OCI-LY3 (cell line): Measurements from ENCODE around the gene ACTR10.

Experiments
- H2AFZ ChIP-seq: fragments of 200-600, 300-600 bp; shearing (Covaris generic); 2 replicates; pipeline ENCODE4 v1.6.0; 2014; ENCODE audit warnings: antibody characterized with exemption, low read depth, low read length
- H3K27ac ChIP-seq: fragments of 200-600, 300-600 bp; sonication (generic); 2 replicates; pipeline ENCODE4 v1.5.1; 2014; ENCODE audit warnings: mild to moderate bottlenecking, low read length, moderate library complexity, mixed read lengths
- H3K27me3 ChIP-seq: fragments of 200-600, 300-600 bp; sonication (generic); 2 replicates; pipeline ENCODE4 v1.6.1; 2014; ENCODE audit warnings: low read depth, low read length, mixed read lengths
- H3K36me3 ChIP-seq: fragments of 200-600, 300-600 bp; sonication (generic); replicated peaks from 2 replicates; pipeline ENCODE3; 2014; ENCODE audit warnings: low read depth, low read length, mixed read lengths
- H3K4me1 ChIP-seq: fragments of 300-600, 200-600 bp; sonication (generic); 2 replicates; pipeline ENCODE4 v1.6.1; 2014; ENCODE audit warnings: low read length, mixed read lengths
- H3K4me2 ChIP-seq: fragments of 200-600, 300-600 bp; sonication (generic); 2 replicates; pipeline ENCODE4 v1.6.1; 2014; ENCODE audit warnings: low read length, mixed read lengths
- H3K4me3 ChIP-seq: fragments of 300-600, 200-600 bp; sonication (generic); 2 replicates; pipeline ENCODE4 v1.5.1; 2014; ENCODE audit warnings: antibody characterized with exemption, mild to moderate bottlenecking, low read length, moderate library complexity
- H3K79me2 ChIP-seq: fragments of 300-600, 200-600 bp; shearing (Covaris generic); 2 replicates; pipeline ENCODE4 v1.6.1; 2014; ENCODE audit warnings: mild to moderate bottlenecking, low read length, mixed read lengths
- H3K9ac ChIP-seq: fragments of 300-600, 200-600 bp; shearing (Covaris generic); 2 replicates; pipeline ENCODE4 v1.6.0; 2014; ENCODE audit warnings: mild to moderate bottlenecking, low read length, moderate library complexity
- H3K9me3 ChIP-seq: fragments of 200-600, 300-600 bp; shearing (Covaris generic); 2 replicates; pipeline ENCODE4 v1.6.1; 2014; ENCODE audit warnings: low read length, mixed read lengths; ENCODE audit not compliant: insufficient read depth
- H4K20me1 ChIP-seq: fragments of 200-600, 300-600 bp; sonication (generic); 2 replicates; pipeline ENCODE4 v1.6.1; 2016; ENCODE audit warnings: low read length, mixed read lengths; ENCODE audit not compliant: insufficient read depth
- EZH2phosphoT487 ChIP-seq: fragments of 200-600 bp; shearing (Covaris generic); IDR thresholded peaks from 2 replicates; pipeline ENCODE4 v1.6.1; 2018; ENCODE audit warnings: antibody characterized with exemption, mixed run types, low read depth
- TF ChIP-seq, protein P1 (sequence below): fragments of 200-600, 300-600 bp; sonication (generic); IDR thresholded peaks from 2 replicates; pipeline ENCODE4 v1.5.1; 2014; ENCODE audit warnings: antibody characterized with exemption, low read length, low read depth

Gene ACTR10

DNA sequence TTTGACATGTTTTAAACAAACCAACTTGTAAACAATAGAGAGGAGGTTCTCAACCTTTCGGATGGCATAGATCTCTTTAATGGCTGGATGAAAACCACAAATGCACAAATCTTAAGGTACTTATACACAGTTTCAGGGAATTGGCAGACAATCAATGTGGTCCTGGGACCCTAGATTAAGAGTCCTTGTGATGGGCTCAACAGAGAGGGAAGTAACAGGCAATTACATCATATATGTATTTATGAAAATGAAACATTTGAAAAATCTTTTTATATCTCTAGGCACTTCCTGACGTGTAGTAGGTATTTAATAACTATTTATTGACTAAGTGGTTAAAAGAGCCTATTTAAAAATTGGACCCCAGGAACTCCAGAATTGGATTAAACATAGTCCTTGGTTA, 897 bp downstream of the ACTR10 start:
- Histone ChIP-seq H3K27ac (peak overlapping the region; percentile 61; the same call in 1 of the 2 replicates), H3K36me3 (no peaks in the 10 kb centered on the region), H3K27me3 (no peaks in the 10 kb centered on the region), H3K9ac (peak overlapping the region; percentile 87), H3K9me3 (no peaks in the 10 kb centered on the region), H3K4me1 (peaks cover 4% of the 10 kb centered on the region), H3K79me2 (peaks cover 24% of the 10 kb centered on the region), H4K20me1 (no peaks in the 10 kb centered on the region), H3K4me3 (peak overlapping the region; percentile 97), H2AFZ (0 out of 2 replicates have a peak overlapping the region, but pooled peaks have one; percentile 72), H3K4me2 (peak overlapping the region; percentile 79)
- TF ChIP-seq, protein P1, sequence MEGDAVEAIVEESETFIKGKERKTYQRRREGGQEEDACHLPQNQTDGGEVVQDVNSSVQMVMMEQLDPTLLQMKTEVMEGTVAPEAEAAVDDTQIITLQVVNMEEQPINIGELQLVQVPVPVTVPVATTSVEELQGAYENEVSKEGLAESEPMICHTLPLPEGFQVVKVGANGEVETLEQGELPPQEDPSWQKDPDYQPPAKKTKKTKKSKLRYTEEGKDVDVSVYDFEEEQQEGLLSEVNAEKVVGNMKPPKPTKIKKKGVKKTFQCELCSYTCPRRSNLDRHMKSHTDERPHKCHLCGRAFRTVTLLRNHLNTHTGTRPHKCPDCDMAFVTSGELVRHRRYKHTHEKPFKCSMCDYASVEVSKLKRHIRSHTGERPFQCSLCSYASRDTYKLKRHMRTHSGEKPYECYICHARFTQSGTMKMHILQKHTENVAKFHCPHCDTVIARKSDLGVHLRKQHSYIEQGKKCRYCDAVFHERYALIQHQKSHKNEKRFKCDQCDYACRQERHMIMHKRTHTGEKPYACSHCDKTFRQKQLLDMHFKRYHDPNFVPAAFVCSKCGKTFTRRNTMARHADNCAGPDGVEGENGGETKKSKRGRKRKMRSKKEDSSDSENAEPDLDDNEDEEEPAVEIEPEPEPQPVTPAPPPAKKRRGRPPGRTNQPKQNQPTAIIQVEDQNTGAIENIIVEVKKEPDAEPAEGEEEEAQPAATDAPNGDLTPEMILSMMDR = no peak
- no peak for TF ChIP-seq EZH2phosphoT487

DNA sequence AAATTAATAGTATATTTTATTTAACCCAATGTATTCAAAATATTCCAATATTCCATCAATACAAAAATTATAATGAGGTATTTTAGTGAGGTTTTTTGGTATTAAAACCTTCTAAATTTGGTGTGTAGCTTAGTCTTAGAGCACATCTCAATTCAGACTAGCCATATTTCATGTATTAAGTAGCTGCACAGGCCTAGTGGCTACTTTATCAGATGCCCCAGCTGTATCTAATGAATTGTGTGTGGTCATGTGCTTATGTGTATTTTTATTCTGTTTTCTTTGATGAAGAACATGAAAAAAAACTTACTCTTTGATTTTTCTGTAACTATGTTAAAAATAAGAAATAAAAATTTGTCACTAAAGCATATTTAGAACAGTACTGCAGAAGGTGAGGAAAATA, 13.2 kb downstream of the ACTR10 start:
- no peak for TF ChIP-seq EZH2phosphoT487
- TF ChIP-seq, protein P1 = no peak
- H3K9me3 ChIP-seq = no peaks in the 10 kb centered on the region
- H3K27ac ChIP-seq = no peak overlapping the region
- H3K9ac ChIP-seq = no peak overlapping the region
- no peaks in the 10 kb centered on the region for H3K27me3 ChIP-seq
- no peaks in the 10 kb centered on the region for H3K4me1 ChIP-seq
- H3K36me3 ChIP-seq = peaks cover 5% of the 10 kb centered on the region
- H3K4me2 ChIP-seq = no peak overlapping the region
- no peaks in the 10 kb centered on the region for H4K20me1 ChIP-seq
- no peak overlapping the region for H3K4me3 ChIP-seq
- no peaks in the 10 kb centered on the region for H3K79me2 ChIP-seq
- H2AFZ ChIP-seq = no peak overlapping the region

DNA sequence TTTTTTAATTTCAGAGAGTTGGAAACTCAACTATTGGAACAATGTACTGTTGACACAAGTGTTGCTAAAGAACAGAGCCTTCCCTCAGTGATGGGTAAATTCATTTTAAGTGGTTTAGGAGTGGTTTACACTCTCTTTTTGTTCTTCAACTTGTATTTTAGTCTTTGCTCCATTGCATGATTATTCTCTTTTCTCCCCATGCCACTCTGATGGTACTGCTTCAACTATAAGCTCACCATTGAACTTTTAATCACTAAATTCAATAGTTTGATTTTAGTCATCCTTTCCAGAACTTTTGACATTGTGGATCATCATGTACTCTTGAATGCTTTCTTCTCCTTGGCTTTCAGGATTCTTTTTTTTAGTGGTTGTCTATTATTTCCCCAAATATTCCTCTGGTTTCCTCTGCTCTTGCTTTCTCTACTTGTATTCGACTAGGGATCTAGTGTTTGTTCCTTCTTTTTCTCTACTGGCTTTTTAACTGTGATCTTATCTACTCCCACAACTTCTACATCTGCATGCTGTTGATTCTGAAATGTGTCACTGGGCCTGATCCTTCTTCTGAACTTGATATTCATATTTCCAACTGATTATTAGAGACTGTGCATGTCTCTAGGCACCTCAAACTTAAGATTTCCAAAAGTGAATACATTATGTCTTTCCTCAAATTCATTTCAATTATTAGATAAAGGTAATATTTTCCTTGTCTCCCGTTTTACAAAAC, 15.4 kb downstream of the ACTR10 start:
- Histone ChIP-seq H2AFZ (no peak overlapping the region), H3K36me3 (peaks cover 5% of the 10 kb centered on the region), H3K4me2 (no peak overlapping the region), H3K9ac (no peak overlapping the region), H3K9me3 (no peaks in the 10 kb centered on the region), H4K20me1 (no peaks in the 10 kb centered on the region), H3K27me3 (no peaks in the 10 kb centered on the region), H3K27ac (no peak overlapping the region), H3K4me1 (no peaks in the 10 kb centered on the region), H3K79me2 (no peaks in the 10 kb centered on the region), H3K4me3 (no peak overlapping the region)
- TF ChIP-seq EZH2phosphoT487 = no peak
- TF ChIP-seq, protein P1 = no peak

DNA sequence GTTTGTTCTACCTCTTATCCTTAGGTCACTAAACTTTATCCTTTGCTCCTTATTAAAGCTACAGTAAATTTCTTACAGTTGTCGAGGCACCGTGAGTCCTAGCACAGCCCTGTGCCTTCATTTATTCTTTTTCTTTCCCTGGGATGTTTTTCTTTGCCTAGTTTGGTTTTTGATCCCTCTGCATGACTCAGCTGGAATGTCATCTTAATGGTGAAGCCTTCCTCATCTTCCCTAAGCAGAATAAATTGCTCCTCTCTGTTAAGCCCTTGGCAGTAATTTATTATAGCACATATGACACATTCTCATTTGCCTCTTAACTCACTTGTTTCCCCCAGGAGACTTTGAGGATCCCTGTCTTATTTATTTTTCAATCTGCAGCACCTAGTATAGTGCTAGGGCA, 16.6 kb downstream of the ACTR10 start:
- no peaks in the 10 kb centered on the region for H3K4me1 ChIP-seq
- no peaks in the 10 kb centered on the region for H3K79me2 ChIP-seq
- H4K20me1 ChIP-seq = no peaks in the 10 kb centered on the region
- no peak overlapping the region for H3K9ac ChIP-seq
- peaks cover 8% of the 10 kb centered on the region for H3K36me3 ChIP-seq
- no peak overlapping the region for H3K4me2 ChIP-seq
- no peak overlapping the region for H2AFZ ChIP-seq
- no peaks in the 10 kb centered on the region for H3K27me3 ChIP-seq
- no peaks in the 10 kb centered on the region for H3K9me3 ChIP-seq
- H3K4me3 ChIP-seq = no peak overlapping the region
- TF ChIP-seq, protein P1 = no peak
- TF ChIP-seq EZH2phosphoT487 = no peak
- H3K27ac ChIP-seq = no peak overlapping the region
